HepG2 (cell line): ENCODE measurements around the gene MCEE. TPM values are rescaled to one million over a fixed set of nuclear protein-coding genes. Genes with fewer than 3 reads are reported as not detected.

Experiments
- ETV5 ChIP-seq: IDR thresholded peaks from 2 replicates; pipeline ENCODE4 v1.6.1; 2018; ENCODE audit warnings: missing biosample characterization, missing genetic modification reagents, inconsistent platforms, borderline replicate concordance
- FLYWCH1 ChIP-seq: sonication (generic); formaldehyde crosslinking; IDR thresholded peaks from 2 replicates; pipeline ENCODE4 v1.8.1; 2023; ENCODE audit warnings: mild to moderate bottlenecking, missing genetic modification reagents
- IRX3 ChIP-seq: sonication (generic); formaldehyde crosslinking; IDR thresholded peaks from 2 replicates; pipeline ENCODE4 v1.8.1; 2023; ENCODE audit warnings: mild to moderate bottlenecking, low read depth, missing genetic modification reagents, borderline replicate concordance
- JUN ChIP-seq: sonication (generic); formaldehyde crosslinking; IDR thresholded peaks from 2 replicates; pipeline ENCODE4 v1.4.0; 2020; ENCODE audit warnings: mild to moderate bottlenecking, missing genetic modification reagents
- NAIF1 ChIP-seq: sonication (generic); formaldehyde crosslinking; IDR thresholded peaks from 2 replicates; pipeline ENCODE4 v1.5.0; 2020; ENCODE audit warnings: mild to moderate bottlenecking, missing genetic modification reagents, borderline replicate concordance
- NR2F2 ChIP-seq: IDR thresholded peaks from 2 replicates; pipeline ENCODE4 v1.6.1; 2012; ENCODE audit warnings: low read depth, inconsistent platforms, borderline replicate concordance
- NRL ChIP-seq: sonication (generic); formaldehyde crosslinking; IDR thresholded peaks from 2 replicates; pipeline ENCODE4 v1.5.0; 2020; ENCODE audit warnings: missing genetic modification reagents, mild to moderate bottlenecking, moderate library complexity, borderline replicate concordance
- PRDM4 ChIP-seq: sonication (generic); formaldehyde crosslinking; IDR thresholded peaks from 2 replicates; pipeline ENCODE4 v1.9.0; 2021; ENCODE audit warnings: missing genetic modification reagents, borderline replicate concordance
- SMAD9 ChIP-seq: sonication (generic); formaldehyde crosslinking; IDR thresholded peaks from 2 replicates; pipeline ENCODE4 v1.5.1; 2020; ENCODE audit warnings: mild to moderate bottlenecking, missing genetic modification reagents
- SP140L ChIP-seq: sonication (generic); formaldehyde crosslinking; IDR thresholded peaks from 2 replicates; pipeline ENCODE4 v1.4.0; 2020; ENCODE audit warnings: missing genetic modification reagents, borderline replicate concordance
- TEAD3 ChIP-seq: optimal IDR thresholded peaks from 2 replicates; pipeline ENCODE3; 2016; ENCODE audit warnings: borderline replicate concordance
- ZNF18 ChIP-seq: sonication (generic); formaldehyde crosslinking; IDR thresholded peaks from 2 replicates; pipeline ENCODE4 v1.8.0; 2022; ENCODE audit warnings: mild to moderate bottlenecking, missing genetic modification reagents; ENCODE audit not compliant: insufficient replicate concordance
- ZNF264 ChIP-seq: sonication (generic); formaldehyde crosslinking; IDR thresholded peaks from 2 replicates; pipeline ENCODE4 v1.4.0; 2020; ENCODE audit warnings: missing genetic modification reagents
- ZNF333 ChIP-seq: sonication (generic); formaldehyde crosslinking; IDR thresholded peaks from 2 replicates; pipeline ENCODE4 v1.4.0; 2020; ENCODE audit warnings: mild to moderate bottlenecking, missing genetic modification reagents, borderline replicate concordance
- ZNF451 ChIP-seq: sonication (generic); formaldehyde crosslinking; IDR thresholded peaks from 2 replicates; pipeline ENCODE4 v1.5.0; 2020; ENCODE audit warnings: mild to moderate bottlenecking, missing genetic modification reagents
- ZNF468 ChIP-seq: sonication (generic); formaldehyde crosslinking; IDR thresholded peaks from 2 replicates; pipeline ENCODE4 v1.8.0; 2022; ENCODE audit warnings: mild to moderate bottlenecking, moderate library complexity, missing genetic modification reagents
- ZNF775 ChIP-seq: sonication (generic); formaldehyde crosslinking; IDR thresholded peaks from 2 replicates; pipeline ENCODE4 v1.4.0; 2020; ENCODE audit warnings: missing genetic modification reagents, mild to moderate bottlenecking, moderate library complexity, borderline replicate concordance
- polyA plus RNA-seq, 8 experiments: library from polyadenylated mRNA; depleted of rRNA in 3 of 8; stranded (reverse) in 7 of 8; unstranded in 1 of 8; fragments of >200 nt; fragmentation: Illumina TruSeq in 4 of 8; extraction: Trizol in 4 of 8; gene quantifications; 2 replicates each; pipeline versions ENCODE4 v1.2.1 to v1.2.3, GENCODE V29; 2011 to 2016; ENCODE audit warnings: low read depth in 4 of 8, missing spikeins in 1 of 8, mixed read lengths in 1 of 8; ENCODE audit not compliant: insufficient read depth in 1 of 8
- total RNA-seq, 5 experiments: library from RNA; depleted of rRNA; stranded (reverse); fragments of >200 nt; fragmentation: Illumina TruSeq; extraction: Trizol; gene quantifications; 2 replicates each; pipeline ENCODE4 v1.2.3, GENCODE V29; 2016; ENCODE audit warnings: low read depth in 1 of 5
- TF ChIP-seq, protein P1 (sequence below): sonication (generic); formaldehyde crosslinking; conservative IDR thresholded peaks from 2 replicates; pipeline ENCODE4 v1.4.0; 2020; ENCODE audit warnings: missing genetic modification reagents
- TF ChIP-seq, protein P2 (sequence below): sonication (generic); formaldehyde crosslinking; IDR thresholded peaks from 2 replicates; pipeline ENCODE4 v1.4.0; 2020; ENCODE audit warnings: missing genetic modification reagents
- TF ChIP-seq, protein P3 (sequence below): sonication (generic); formaldehyde crosslinking; IDR thresholded peaks from 2 replicates; pipeline ENCODE4 v1.8.0; 2022; ENCODE audit warnings: mild to moderate bottlenecking, missing genetic modification reagents

Gene MCEE
- total and polyA plus RNA-seq, 2 of the 13 experiments (the other 11 are each of a cell fraction or from before 2014, with no cell fraction given), result 32.0 to 66.9 TPM

- TF ChIP-seq ZNF18 (CRISPR knock-in tag) (peak; percentile 17), ETV5 (CRISPR knock-in tag) (no peak; the same call in 1 of the 2 replicates), NRL (CRISPR knock-in tag) (0 out of 2 replicates have a peak, but pooled peaks have one; percentile 12), ZNF468 (CRISPR knock-in tag) (0 out of 2 replicates have a peak, but pooled peaks have one; percentile 51), IRX3 (CRISPR knock-in tag) (peak; percentile 1; the same call in 1 of the 2 replicates), ZNF333 (CRISPR knock-in tag) (0 out of 2 replicates have a peak, but pooled peaks have one; percentile 39), NR2F2 (peak; percentile 35; the same call in 1 of the 2 replicates), SP140L (peak; percentile 74; the same call in 1 of the 2 replicates), TEAD3 (CRISPR knock-in tag) (no peak), NAIF1 (no peak), ZNF451 (CRISPR knock-in tag) (no peak), PRDM4 (CRISPR knock-in tag) (no peak), JUN (CRISPR knock-in tag) (0 out of 2 replicates have a peak, but pooled peaks have one; percentile 21), FLYWCH1 (CRISPR knock-in tag) (peak; percentile 61; the same call in 1 of the 2 replicates), SMAD9 (CRISPR knock-in tag) (0 out of 2 replicates have a peak, but pooled peaks have one; percentile 3), ZNF775 (peak; percentile 83; the same call in 1 of the 2 replicates), ZNF264 (no peak)
- TF ChIP-seq, protein P1, sequence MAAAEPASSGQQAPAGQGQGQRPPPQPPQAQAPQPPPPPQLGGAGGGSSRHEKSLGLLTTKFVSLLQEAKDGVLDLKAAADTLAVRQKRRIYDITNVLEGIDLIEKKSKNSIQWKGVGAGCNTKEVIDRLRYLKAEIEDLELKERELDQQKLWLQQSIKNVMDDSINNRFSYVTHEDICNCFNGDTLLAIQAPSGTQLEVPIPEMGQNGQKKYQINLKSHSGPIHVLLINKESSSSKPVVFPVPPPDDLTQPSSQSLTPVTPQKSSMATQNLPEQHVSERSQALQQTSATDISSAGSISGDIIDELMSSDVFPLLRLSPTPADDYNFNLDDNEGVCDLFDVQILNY, result 0 out of 2 replicates have a peak, but pooled peaks have one; percentile 18
- TF ChIP-seq, protein P2, sequence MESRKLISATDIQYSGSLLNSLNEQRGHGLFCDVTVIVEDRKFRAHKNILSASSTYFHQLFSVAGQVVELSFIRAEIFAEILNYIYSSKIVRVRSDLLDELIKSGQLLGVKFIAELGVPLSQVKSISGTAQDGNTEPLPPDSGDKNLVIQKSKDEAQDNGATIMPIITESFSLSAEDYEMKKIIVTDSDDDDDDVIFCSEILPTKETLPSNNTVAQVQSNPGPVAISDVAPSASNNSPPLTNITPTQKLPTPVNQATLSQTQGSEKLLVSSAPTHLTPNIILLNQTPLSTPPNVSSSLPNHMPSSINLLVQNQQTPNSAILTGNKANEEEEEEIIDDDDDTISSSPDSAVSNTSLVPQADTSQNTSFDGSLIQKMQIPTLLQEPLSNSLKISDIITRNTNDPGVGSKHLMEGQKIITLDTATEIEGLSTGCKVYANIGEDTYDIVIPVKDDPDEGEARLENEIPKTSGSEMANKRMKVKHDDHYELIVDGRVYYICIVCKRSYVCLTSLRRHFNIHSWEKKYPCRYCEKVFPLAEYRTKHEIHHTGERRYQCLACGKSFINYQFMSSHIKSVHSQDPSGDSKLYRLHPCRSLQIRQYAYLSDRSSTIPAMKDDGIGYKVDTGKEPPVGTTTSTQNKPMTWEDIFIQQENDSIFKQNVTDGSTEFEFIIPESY (CRISPR knock-in tag), result peak; percentile 91
- TF ChIP-seq, protein P3, sequence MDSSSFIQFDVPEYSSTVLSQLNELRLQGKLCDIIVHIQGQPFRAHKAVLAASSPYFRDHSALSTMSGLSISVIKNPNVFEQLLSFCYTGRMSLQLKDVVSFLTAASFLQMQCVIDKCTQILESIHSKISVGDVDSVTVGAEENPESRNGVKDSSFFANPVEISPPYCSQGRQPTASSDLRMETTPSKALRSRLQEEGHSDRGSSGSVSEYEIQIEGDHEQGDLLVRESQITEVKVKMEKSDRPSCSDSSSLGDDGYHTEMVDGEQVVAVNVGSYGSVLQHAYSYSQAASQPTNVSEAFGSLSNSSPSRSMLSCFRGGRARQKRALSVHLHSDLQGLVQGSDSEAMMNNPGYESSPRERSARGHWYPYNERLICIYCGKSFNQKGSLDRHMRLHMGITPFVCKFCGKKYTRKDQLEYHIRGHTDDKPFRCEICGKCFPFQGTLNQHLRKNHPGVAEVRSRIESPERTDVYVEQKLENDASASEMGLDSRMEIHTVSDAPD (CRISPR knock-in tag), result 0 out of 2 replicates have a peak, but pooled peaks have one; percentile 18
Observed at GRCh38 chr2:71067567-71068217, 62.3 kb downstream of the MCEE start (continued).
